ENCODE results near the gene SLC6A11. TPM values are rescaled to one million over a fixed set of nuclear protein-coding genes. Genes with fewer than 3 reads are reported as not detected.

Gene SLC6A11
- total and polyA plus RNA-seq, 2 of the 13 experiments (the other 11 are each of a cell fraction or from before 2014, with no cell fraction given) = 17.9 to 34.5 TPM

GRCh38 chr3:10910367-10910766 lies 94.3 kb downstream of the SLC6A11 start:
- no peak for TF ChIP-seq ATF7 (IDR thresholded peaks at IDR 0.05)
- no peak for TF ChIP-seq ATF7 (CRISPR knock-in tag; IDR thresholded peaks at IDR 0.05)
- TF ChIP-seq ZNF430 (CRISPR knock-in tag; IDR thresholded peaks at IDR 0.05) = no peak
- TF ChIP-seq, protein P1, sequence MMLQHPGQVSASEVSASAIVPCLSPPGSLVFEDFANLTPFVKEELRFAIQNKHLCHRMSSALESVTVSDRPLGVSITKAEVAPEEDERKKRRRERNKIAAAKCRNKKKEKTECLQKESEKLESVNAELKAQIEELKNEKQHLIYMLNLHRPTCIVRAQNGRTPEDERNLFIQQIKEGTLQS (CRISPR knock-in tag; IDR thresholded peaks at IDR 0.05) = no peak
- TF ChIP-seq, protein P2, sequence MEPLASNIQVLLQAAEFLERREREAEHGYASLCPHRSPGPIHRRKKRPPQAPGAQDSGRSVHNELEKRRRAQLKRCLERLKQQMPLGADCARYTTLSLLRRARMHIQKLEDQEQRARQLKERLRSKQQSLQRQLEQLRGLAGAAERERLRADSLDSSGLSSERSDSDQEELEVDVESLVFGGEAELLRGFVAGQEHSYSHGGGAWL (CRISPR knock-in tag; IDR thresholded peaks at IDR 0.05) = no peak
- no peak for TF ChIP-seq ZNF83 (CRISPR knock-in tag; IDR thresholded peaks at IDR 0.05; ENCODE audit: borderline replicate concordance)
- no peak for TF ChIP-seq JDP2 (CRISPR knock-in tag; IDR thresholded peaks at IDR 0.05; ENCODE audit: borderline replicate concordance)
- 62% methylated on average over 3 of the region's 3 CpGs for WGBS (ENCODE audit: low lambda C conversion rate)
- Histone ChIP-seq H3K36me3 (replicated peaks in 1 of 2; ENCODE audit: control insufficient read depth in 1 of 2, insufficient read depth in 2 of 2, low read length in 2 of 2) (peaks cover 0 to 15% of the 10 kb centered on the region in 2 experiments; a peak in 3 of 5 replicates), H3K4me1 (ENCODE audit: insufficient read depth, low read length) (no peaks in the 10 kb centered on the region), H3K9me3 (ENCODE audit: low read length) (peaks cover 26% of the 10 kb centered on the region), H3K9ac (ENCODE audit: insufficient read depth, low read depth, low read length) (no peak overlapping the region), H3K79me2 (ENCODE audit: insufficient read depth, low read length) (no peaks in the 10 kb centered on the region), H3K27ac (ENCODE audit: extremely low read length, insufficient read depth, low read length) (no peak overlapping the region), H3K27me3 (ENCODE audit: control insufficient read depth in 1 of 2, insufficient read depth in 2 of 2, low read length in 2 of 2) (no peaks in the 10 kb centered on the region), H2AFZ (ENCODE audit: low read length) (no peak overlapping the region), H3K4me3 (replicated peaks in 1 of 3; ENCODE audit: insufficient read depth in 1 of 3, low read depth in 2 of 3, low read length in 3 of 3) (no peak overlapping the region), H3K4me2 (ENCODE audit: low read depth, low read length) (no peak overlapping the region), H4K20me1 (ENCODE audit: insufficient read depth, low read length) (no peaks in the 10 kb centered on the region)
- DNase-seq (ENCODE audit: low spot score) (no peak), ATAC-seq (no peak), FAIRE-seq (no peak)
- in situ Hi-C loops (cut with HindIII; ENCODE audit: extremely low pct_ligation_motif_present, low pct_unique_long_range_greater_than_20kb) = no loop called here
- intact Hi-C loops (cut with micrococcal nuclease; ENCODE audit: unreplicated experiment) = no loop called here
- CTCF ChIA-PET (ENCODE audit: low intra/inter-chr PET ratio, low total read pairs) = no interaction called here
- no TSS peak for BruUV-seq (replicated peaks)
- POLR2A ChIA-PET = no interaction called here

- Histone ChIP-seq H3K9ac (ENCODE audit: insufficient read depth, low read depth, low read length) (no peak overlapping the region), H3K79me2 (ENCODE audit: insufficient read depth, low read length) (no peaks in the 10 kb centered on the region), H4K20me1 (ENCODE audit: insufficient read depth, low read length) (no peaks in the 10 kb centered on the region), H2AFZ (ENCODE audit: low read length) (no peak overlapping the region), H3K27ac (ENCODE audit: extremely low read length, insufficient read depth, low read length) (no peak overlapping the region), H3K36me3 (replicated peaks in 1 of 2; ENCODE audit: control insufficient read depth in 1 of 2, insufficient read depth in 2 of 2, low read length in 2 of 2) (peaks cover 0 to 16% of the 10 kb centered on the region in 2 experiments; a peak in 2 of 5 replicates), H3K4me1 (ENCODE audit: insufficient read depth, low read length) (no peaks in the 10 kb centered on the region), H3K27me3 (ENCODE audit: control insufficient read depth in 1 of 2, insufficient read depth in 2 of 2, low read length in 2 of 2) (no peaks in the 10 kb centered on the region), H3K4me3 (replicated peaks in 1 of 3; ENCODE audit: insufficient read depth in 1 of 3, low read depth in 2 of 3, low read length in 3 of 3) (no peak overlapping the region), H3K9me3 (ENCODE audit: low read length) (peaks cover 15% of the 10 kb centered on the region), H3K4me2 (ENCODE audit: low read depth, low read length) (no peak overlapping the region)
- CTCF ChIA-PET (ENCODE audit: low intra/inter-chr PET ratio, low total read pairs) = no interaction called here
- FAIRE-seq (no peak), ATAC-seq (no peak), DNase-seq (ENCODE audit: low spot score) (no peak)
- in situ Hi-C loops (cut with HindIII; ENCODE audit: extremely low pct_ligation_motif_present, low pct_unique_long_range_greater_than_20kb) (no loop called here), intact Hi-C loops (cut with micrococcal nuclease; ENCODE audit: unreplicated experiment) (no loop called here)
- BruUV-seq (replicated peaks) = no TSS peak
- no peak for TF ChIP-seq E2F2 (CRISPR knock-in tag; IDR thresholded peaks at IDR 0.05; ENCODE audit: borderline replicate concordance)
- peak; percentile 52 to 61 for TF ChIP-seq MAFK (conservative IDR thresholded peaks at IDR 0.05 in 1 of 2, IDR thresholded peaks at IDR 0.05 in 1 of 2; ENCODE audit: low read length in 2 of 2)
- peak; percentile 44; the same call in 1 of the 2 replicates for TF ChIP-seq ZNF768 (CRISPR knock-in tag; IDR thresholded peaks at IDR 0.05)
- peak; percentile 24; the same call in 1 of the 2 replicates for TF ChIP-seq MAFF (IDR thresholded peaks at IDR 0.05; ENCODE audit: low read depth, low read length)
- POLR2A ChIA-PET = no interaction called here
- WGBS (ENCODE audit: low lambda C conversion rate) = 72% methylated on average over 2 of the region's 2 CpGs
These were observed 95.4 kb downstream of the SLC6A11 start for GRCh38 chr3:10911350-10912002.

Data from HepG2 (cell line).